Natural killer cell (primary cell): Measurements from ENCODE around the gene CCER1. TPM values are rescaled to one million over a fixed set of nuclear protein-coding genes. Genes with fewer than 3 reads are reported as not detected.

Experiments
- ATAC-seq, 3 donors: fragments of 150-1000 bp in 2 of 3; fragments of 200-7000 bp in 1 of 3; cut with Tn5 transposase; 1 replicate in 1 of 3; 2 replicates in 2 of 3; pipeline ENCODE4 v1.10.0; 2021; ENCODE audit warnings: mild to moderate bottlenecking in 2 of 3, moderate library complexity in 2 of 3
- DNase-seq, 2 donors: peaks; one replicate each; pipeline versions ENCODE4 v3.0.0 to v3.0.0-alpha.2; 2013 to 2021; ENCODE audit warnings: mixed read lengths in 1 of 2
- H3K27ac ChIP-seq: one replicate; pipeline ENCODE4 v1.5.1; 2013; ENCODE audit warnings: mild to moderate bottlenecking, low read length
- H3K27me3 ChIP-seq: one replicate; pipeline ENCODE4 v1.6.1; 2013; ENCODE audit warnings: low read length; ENCODE audit not compliant: control insufficient read depth, insufficient read depth
- H3K36me3 ChIP-seq: one replicate; pipeline ENCODE4 v1.6.1; 2013; ENCODE audit warnings: low read length; ENCODE audit not compliant: control insufficient read depth, insufficient read depth
- H3K4me1 ChIP-seq: one replicate; pipeline ENCODE4 v1.6.1; 2013; ENCODE audit warnings: low read length; ENCODE audit not compliant: control insufficient read depth, insufficient read depth
- H3K4me3 ChIP-seq: one replicate; pipeline ENCODE4 v1.5.1; 2013; ENCODE audit warnings: low read length
- H3K9me3 ChIP-seq: one replicate; pipeline ENCODE4 v1.6.1; 2013; ENCODE audit warnings: low read length; ENCODE audit not compliant: control insufficient read depth, insufficient read depth
- H3K27ac Mint-ChIP-seq, 2 donors: one replicate each; pipeline ENCODE4 v1.8.0; 2022; ENCODE audit warnings: mild to moderate bottlenecking in 2 of 2, mixed read lengths in 2 of 2, moderate library complexity in 1 of 2
- H3K27me3 Mint-ChIP-seq, 2 donors: one replicate each; pipeline ENCODE4 v1.8.0; 2022; ENCODE audit warnings: low read depth in 2 of 2, mixed read lengths in 2 of 2
- H3K36me3 Mint-ChIP-seq: one replicate; pipeline ENCODE4 v1.8.0; 2022; ENCODE audit warnings: mixed read lengths
- H3K4me1 Mint-ChIP-seq, 2 donors: one replicate each; pipeline ENCODE4 v1.8.0; 2022; ENCODE audit warnings: mixed read lengths in 2 of 2
- H3K4me3 Mint-ChIP-seq: one replicate; pipeline ENCODE4 v1.8.0; 2022; ENCODE audit warnings: mild to moderate bottlenecking, moderate library complexity, mixed read lengths
- H3K9me3 Mint-ChIP-seq, 2 donors: one replicate each; pipeline ENCODE4 v1.8.0; 2022; ENCODE audit warnings: mixed read lengths in 2 of 2
- WGBS: methylation state at CpG from one replicate; pipeline ENCODE4 v1.1.7; 2013; ENCODE audit warnings: missing lambda C conversion rate; ENCODE audit not compliant: insufficient coverage; 5-methylcytosine and 5-hydroxymethylcytosine counted together
- intact Hi-C: fragments of 100-400 bp; cut with micrococcal nuclease; formaldehyde crosslinking; loops from one replicate; pipeline ENCODE4 v1.14.2; 2022
- total RNA-seq, 4 donors: library from RNA; stranded (reverse); fragments of 120-200 nt in 1 of 4; gene quantifications; one replicate each; pipeline versions ENCODE4 v1.2.3 to v1.2.4, GENCODE V29; 2013 to 2022
- TF ChIP-seq, protein P1 (sequence below): fragments of 200-600 bp; IDR thresholded peaks from one replicate; pipeline ENCODE4 v1.8.0; 2022; ENCODE audit warnings: antibody characterized with exemption

The CCER1 gene
- total RNA-seq, 3 donors from 2014 or later (not counting 1 experiment from before 2014, with no cell fraction given) = not detected

DNA sequence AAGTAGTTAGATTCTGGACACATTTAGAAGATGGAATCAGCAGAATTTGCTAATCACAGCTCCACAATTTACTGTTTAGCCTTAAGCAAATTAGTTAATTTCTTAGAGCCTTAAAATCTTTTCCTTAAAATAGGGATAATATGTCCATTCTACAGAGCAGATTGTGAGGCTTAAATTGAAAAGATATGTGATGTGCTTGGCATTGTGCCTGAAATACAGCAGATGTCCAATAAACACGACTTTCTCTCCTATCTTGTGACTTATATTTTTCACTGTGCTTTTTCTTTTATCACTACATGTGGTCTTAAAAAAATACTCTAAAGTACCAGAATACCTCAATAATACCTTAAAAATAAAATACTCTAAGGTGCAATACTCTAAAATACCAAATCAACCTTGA lies 30.6 kb downstream of the CCER1 start:
- no peak overlapping the region for H3K27ac Mint-ChIP-seq
- intact Hi-C loops = no loop called here
- H3K27me3 ChIP-seq = no peaks in the 10 kb centered on the region
- no peaks in the 10 kb centered on the region for H3K4me1 Mint-ChIP-seq
- H3K36me3 Mint-ChIP-seq = no peaks in the 10 kb centered on the region
- DNase-seq (no peak), ATAC-seq (no peak)
- peaks cover 0 to 3% of the 10 kb centered on the region in 2 donors for H3K27me3 Mint-ChIP-seq
- no peak overlapping the region for H3K4me3 Mint-ChIP-seq
- H3K9me3 Mint-ChIP-seq = peaks cover 8 to 10% of the 10 kb centered on the region in 2 donors
- no peaks in the 10 kb centered on the region for H3K36me3 ChIP-seq
- H3K4me1 ChIP-seq = no peaks in the 10 kb centered on the region
- WGBS = 71% methylated on average over 1 of the region's 1 CpG
- H3K9me3 ChIP-seq = no peaks in the 10 kb centered on the region
- TF ChIP-seq, protein P1, sequence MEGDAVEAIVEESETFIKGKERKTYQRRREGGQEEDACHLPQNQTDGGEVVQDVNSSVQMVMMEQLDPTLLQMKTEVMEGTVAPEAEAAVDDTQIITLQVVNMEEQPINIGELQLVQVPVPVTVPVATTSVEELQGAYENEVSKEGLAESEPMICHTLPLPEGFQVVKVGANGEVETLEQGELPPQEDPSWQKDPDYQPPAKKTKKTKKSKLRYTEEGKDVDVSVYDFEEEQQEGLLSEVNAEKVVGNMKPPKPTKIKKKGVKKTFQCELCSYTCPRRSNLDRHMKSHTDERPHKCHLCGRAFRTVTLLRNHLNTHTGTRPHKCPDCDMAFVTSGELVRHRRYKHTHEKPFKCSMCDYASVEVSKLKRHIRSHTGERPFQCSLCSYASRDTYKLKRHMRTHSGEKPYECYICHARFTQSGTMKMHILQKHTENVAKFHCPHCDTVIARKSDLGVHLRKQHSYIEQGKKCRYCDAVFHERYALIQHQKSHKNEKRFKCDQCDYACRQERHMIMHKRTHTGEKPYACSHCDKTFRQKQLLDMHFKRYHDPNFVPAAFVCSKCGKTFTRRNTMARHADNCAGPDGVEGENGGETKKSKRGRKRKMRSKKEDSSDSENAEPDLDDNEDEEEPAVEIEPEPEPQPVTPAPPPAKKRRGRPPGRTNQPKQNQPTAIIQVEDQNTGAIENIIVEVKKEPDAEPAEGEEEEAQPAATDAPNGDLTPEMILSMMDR = no peak
- no peak overlapping the region for H3K27ac ChIP-seq
- H3K4me3 ChIP-seq = no peak overlapping the region

DNA sequence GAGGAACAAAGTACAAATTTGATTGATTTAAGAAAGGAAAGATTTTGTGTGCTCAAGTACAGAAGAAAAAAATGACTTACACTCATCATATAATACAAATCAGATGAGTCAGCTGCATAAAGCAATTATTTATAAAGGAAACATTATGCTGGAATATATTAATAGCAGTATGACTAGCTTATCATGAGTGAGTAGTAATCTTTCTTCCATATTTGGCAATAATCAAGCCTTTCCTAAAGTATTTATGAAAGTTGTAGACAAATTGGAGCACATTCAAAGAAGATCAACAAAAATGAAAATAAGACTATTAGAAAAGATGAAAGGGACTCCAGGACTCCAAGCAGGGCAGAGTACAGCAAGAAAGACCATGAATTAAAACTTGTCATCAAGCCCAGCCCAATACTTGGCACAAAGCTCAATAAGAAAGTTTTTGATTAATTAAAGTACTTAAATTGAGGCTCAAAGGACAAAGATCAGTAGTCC lies 32.8 kb downstream of the CCER1 start:
- no peak for DNase-seq
- H3K36me3 ChIP-seq = no peaks in the 10 kb centered on the region
- Mint-ChIP-seq H3K36me3 (no peaks in the 10 kb centered on the region), H3K4me1 (no peaks in the 10 kb centered on the region), H3K27ac (no peak overlapping the region), H3K4me3 (no peak overlapping the region), H3K27me3 (peaks cover 0 to 3% of the 10 kb centered on the region in 2 donors), H3K9me3 (peaks cover 2 to 3% of the 10 kb centered on the region in 2 donors)
- H3K4me3 ChIP-seq = no peak overlapping the region
- H3K27me3 ChIP-seq = no peaks in the 10 kb centered on the region
- intact Hi-C loops = no loop called here
- ATAC-seq = no peak
- no peak overlapping the region for H3K27ac ChIP-seq
- H3K9me3 ChIP-seq = no peaks in the 10 kb centered on the region
- no peaks in the 10 kb centered on the region for H3K4me1 ChIP-seq
- TF ChIP-seq, protein P1 = no peak

GRCh38 chr12:90921536-90921935 lies 33.4 kb downstream of the CCER1 start:
- DNase-seq = no peak
- 80% methylated on average over 1 of the region's 1 CpG for WGBS
- Mint-ChIP-seq H3K4me3 (no peak overlapping the region), H3K9me3 (peaks cover 2 to 3% of the 10 kb centered on the region in 2 donors), H3K36me3 (no peaks in the 10 kb centered on the region), H3K4me1 (no peaks in the 10 kb centered on the region), H3K27ac (no peak overlapping the region), H3K27me3 (peaks cover 0 to 3% of the 10 kb centered on the region in 2 donors)
- Histone ChIP-seq H3K4me1 (no peaks in the 10 kb centered on the region), H3K27ac (no peak overlapping the region), H3K27me3 (no peaks in the 10 kb centered on the region), H3K36me3 (no peaks in the 10 kb centered on the region), H3K9me3 (no peaks in the 10 kb centered on the region), H3K4me3 (no peak overlapping the region)
- TF ChIP-seq, protein P1 = no peak
- intact Hi-C loops = no loop called here
- ATAC-seq = no peak

DNA sequence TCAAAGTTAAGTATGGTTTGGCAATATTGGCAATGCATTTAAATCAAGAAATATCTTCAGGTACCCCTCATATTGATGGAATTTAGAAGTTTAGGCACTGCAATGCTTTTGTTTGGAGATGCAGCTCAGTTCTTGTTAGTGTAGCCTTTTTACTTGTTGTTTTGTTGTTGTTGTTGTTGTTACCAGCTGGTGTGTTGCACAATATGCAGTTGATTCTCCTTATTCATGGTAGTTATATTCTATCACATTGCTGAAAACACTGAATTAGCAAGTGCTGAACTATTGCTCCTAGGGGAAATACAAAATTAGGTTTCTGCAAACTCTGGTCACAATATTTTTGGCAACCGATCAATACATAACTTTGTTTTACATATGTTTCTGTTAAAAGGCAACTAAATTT lies 34.8 kb downstream of the CCER1 start:
- H3K4me3 Mint-ChIP-seq = no peak overlapping the region
- no peaks in the 10 kb centered on the region for H3K4me1 Mint-ChIP-seq
- no peak overlapping the region for H3K27ac ChIP-seq
- no peak overlapping the region for H3K27ac Mint-ChIP-seq
- no peaks in the 10 kb centered on the region for H3K4me1 ChIP-seq
- H3K36me3 ChIP-seq = no peaks in the 10 kb centered on the region
- intact Hi-C loops = no loop called here
- ATAC-seq (no peak), DNase-seq (no peak)
- H3K9me3 ChIP-seq = no peaks in the 10 kb centered on the region
- H3K4me3 ChIP-seq = no peak overlapping the region
- no peaks in the 10 kb centered on the region for H3K27me3 ChIP-seq
- H3K27me3 Mint-ChIP-seq = peaks cover 0 to 3% of the 10 kb centered on the region in 2 donors
- no peaks in the 10 kb centered on the region for H3K36me3 Mint-ChIP-seq
- peaks cover 2 to 3% of the 10 kb centered on the region in 2 donors for H3K9me3 Mint-ChIP-seq
- TF ChIP-seq, protein P1 = no peak
- no CpG with 5 or more reads among the region's 1 CpG for WGBS
